A549 (cell line): ENCODE results near the gene H2BK1. TPM values are rescaled to one million over a fixed set of nuclear protein-coding genes. Genes with fewer than 3 reads are reported as not detected.

Source experiments
- ATAC-seq, 2 experiments: fragments of 200-7000 bp in 1 of 2; fragments of >200 bp in 1 of 2; cut with Nextera tagmentation in 1 of 2; cut with Tn5 transposase in 1 of 2; 3 replicates each; pipeline versions ENCODE4 v1.8.0 to v1.9.1; 2018 to 2020; ENCODE audit warnings: mild to moderate bottlenecking in 1 of 2, moderate library complexity in 1 of 2
- CTCF ChIA-PET: fragments of 300-600 bp; sonication (Branson Sonifier 250); formaldehyde crosslinking; extraction: SDS; loops from one replicate; lab custom pipeline; 2021; ENCODE audit warnings: antibody characterized with exemption, inconsistent platforms; lab: Yijun Ruan, JAX
- POLR2A ChIA-PET: fragments of 350-600 bp; formaldehyde crosslinking; extraction: SDS; loops from one replicate; lab custom pipeline; 2021; ENCODE audit warnings: antibody characterized with exemption, inconsistent platforms; lab: Yijun Ruan, JAX
- DNase-seq, 2 experiments: peaks; one replicate each; pipeline versions ENCODE4 v3.0.0 to v3.0.0-alpha.2; 2011 to 2016; ENCODE audit warnings: low read depth in 1 of 2, low spot score in 1 of 2
- FAIRE-seq: peaks from 2 replicates; lab custom pipeline; 2011; peaks lifted over from hg19 to GRCh38; lab: Jason Lieb, UNC
- H3K27ac ChIP-seq, 2 experiments: fragments of >200 bp; sonication (Bioruptor Twin); formaldehyde crosslinking; 3 replicates each; pipeline ENCODE4 v1.5.1; 2016 to 2017
- H3K4me1 ChIP-seq: fragments of >200 bp; sonication (Bioruptor Twin); formaldehyde crosslinking; 3 replicates; pipeline ENCODE4 v1.6.1; 2016
- H3K4me2 ChIP-seq: fragments of >200 bp; sonication (Bioruptor Twin); formaldehyde crosslinking; 3 replicates; pipeline ENCODE4 v1.6.1; 2016
- H3K4me3 ChIP-seq: fragments of >200 bp; sonication (Bioruptor Twin); formaldehyde crosslinking; 3 replicates; pipeline ENCODE4 v1.5.1; 2016
- H3K9me3 ChIP-seq: fragments of >200 bp; sonication (Bioruptor Twin); formaldehyde crosslinking; 3 replicates; pipeline ENCODE4 v1.6.1; 2016
- CBX2 ChIP-seq: fragments of 200-600 bp; sonication (generic); IDR thresholded peaks from 2 replicates; pipeline ENCODE4 v1.6.1; 2016; ENCODE audit warnings: low read depth, mild to moderate bottlenecking, borderline replicate concordance
- CHD2 ChIP-seq: fragments of 150-350 bp; IDR thresholded peaks from 2 replicates; pipeline ENCODE4 v1.6.1; 2014; ENCODE audit warnings: low read length; ENCODE audit not compliant: partially characterized antibody
- CHD4 ChIP-seq: fragments of 200-600 bp; sonication (generic); IDR thresholded peaks from 2 replicates; pipeline ENCODE4 v1.6.1; 2016; ENCODE audit warnings: antibody characterized with exemption, mild to moderate bottlenecking, borderline replicate concordance
- EHF ChIP-seq: fragments of 250-450 bp; sonication (Bioruptor Pico); IDR thresholded peaks from 2 replicates; pipeline ENCODE4 v1.5.0; 2020; ENCODE audit warnings: mild to moderate bottlenecking
- EHMT2 ChIP-seq: fragments of 200-600 bp; sonication (generic); IDR thresholded peaks from 2 replicates; pipeline ENCODE4 v1.6.1; 2016; ENCODE audit warnings: antibody characterized with exemption, low read depth, mild to moderate bottlenecking, moderate library complexity
- FOSB ChIP-seq: fragments of 250-450 bp; sonication (Bioruptor Pico); IDR thresholded peaks from 2 replicates; pipeline ENCODE4 v1.5.0; 2020; ENCODE audit warnings: mild to moderate bottlenecking, moderate library complexity
- FOSL2 ChIP-seq, 2 experiments: fragments of 450-650 bp in 1 of 2; fragments of >200 bp in 1 of 2; sonication (Bioruptor Twin) in 1 of 2; formaldehyde crosslinking; IDR thresholded peaks; 2 replicates each; pipeline versions ENCODE4 v1.5.0 to v1.6.1; 2016 to 2020; ENCODE audit warnings: mild to moderate bottlenecking in 1 of 2, moderate library complexity in 1 of 2
- HDAC2 ChIP-seq: fragments of 200-600 bp; sonication (generic); IDR thresholded peaks from 2 replicates; pipeline ENCODE4 v1.6.1; 2016
- HEYL ChIP-seq: fragments of 250-450 bp; sonication (Bioruptor Pico); IDR thresholded peaks from 2 replicates; pipeline ENCODE4 v1.8.0; 2021; ENCODE audit warnings: mild to moderate bottlenecking, moderate library complexity
- JUNB ChIP-seq: fragments of >200 bp; sonication (Bioruptor Twin); formaldehyde crosslinking; IDR thresholded peaks from 2 replicates; pipeline ENCODE4 v1.6.1; 2016
- KDM5A ChIP-seq: fragments of 200-600 bp; sonication (generic); IDR thresholded peaks from 2 replicates; pipeline ENCODE4 v1.6.1; 2016; ENCODE audit warnings: antibody characterized with exemption, mild to moderate bottlenecking
- MAFK ChIP-seq: fragments of 450-650 bp; IDR thresholded peaks from 2 replicates; pipeline ENCODE4 v1.6.1; 2014; ENCODE audit not compliant: partially characterized antibody
- NPAS2 ChIP-seq: fragments of 250-450 bp; sonication (Bioruptor Pico); IDR thresholded peaks from 2 replicates; pipeline ENCODE4 v1.8.0; 2022; ENCODE audit warnings: mild to moderate bottlenecking, moderate library complexity, borderline replicate concordance
- PHF8 ChIP-seq: fragments of 200-600 bp; sonication (generic); IDR thresholded peaks from 2 replicates; pipeline ENCODE4 v1.6.1; 2016; ENCODE audit warnings: low read depth, mild to moderate bottlenecking, antibody characterized with exemption, moderate library complexity, borderline replicate concordance
- RNF2 ChIP-seq: fragments of 200-600 bp; sonication (generic); IDR thresholded peaks from 2 replicates; pipeline ENCODE4 v1.6.1; 2016; ENCODE audit warnings: low read depth, mild to moderate bottlenecking, antibody characterized with exemption, moderate library complexity, borderline replicate concordance
- SMC3 ChIP-seq: fragments of >200 bp; sonication (Bioruptor Twin); formaldehyde crosslinking; IDR thresholded peaks from 3 replicates; pipeline ENCODE4 v1.6.1; 2018; ENCODE audit warnings: inconsistent platforms
- ZC3H11A ChIP-seq: fragments of 450-650 bp; IDR thresholded peaks from 2 replicates; pipeline ENCODE4 v1.6.1; 2014; ENCODE audit warnings: antibody characterized with exemption, mild to moderate bottlenecking
- ZFP36 ChIP-seq: fragments of 450-650 bp; IDR thresholded peaks from 2 replicates; pipeline ENCODE4 v1.6.1; 2014; ENCODE audit warnings: borderline replicate concordance; ENCODE audit not compliant: partially characterized antibody
- ZNF302 ChIP-seq: fragments of 250-450 bp; sonication (Bioruptor Pico); IDR thresholded peaks from 2 replicates; pipeline ENCODE4 v1.9.0; 2021; ENCODE audit warnings: inconsistent platforms, mild to moderate bottlenecking, moderate library complexity
- ZSCAN20 ChIP-seq: fragments of 250-450 bp; sonication (Bioruptor Pico); IDR thresholded peaks from 2 replicates; pipeline ENCODE4 v1.8.0; 2022; ENCODE audit warnings: mild to moderate bottlenecking, moderate library complexity
- WGBS: methylation state at CpG from one replicate; pipeline ENCODE4 v1.1.6; 2017; ENCODE audit errors: missing lambda C conversion rate; 5-methylcytosine and 5-hydroxymethylcytosine counted together
- polyA plus RNA-seq, 4 experiments: library from polyadenylated mRNA; depleted of rRNA in 3 of 4; stranded (reverse); fragments of >200 nt; fragmentation: RNase III in 1 of 4; extraction: RNeasy Plus Mini Kit Qiagen cat#74134 plus additional on column Dnase treatment in 1 of 4; gene quantifications; 2 replicates in 3 of 4; 3 replicates in 1 of 4; pipeline ENCODE4 v1.2.3, GENCODE V29; 2011 to 2017
- TF ChIP-seq, protein P1 (sequence below): fragments of 250-450 bp; sonication (Bioruptor Pico); IDR thresholded peaks from 2 replicates; pipeline ENCODE4 v1.5.0; 2021; ENCODE audit warnings: mild to moderate bottlenecking, moderate library complexity, borderline replicate concordance
- TF ChIP-seq, protein P2 (sequence below): IDR thresholded peaks from 2 replicates; pipeline ENCODE4 v1.6.1; 2012
- TF ChIP-seq, protein P3 (sequence below): fragments of >200 bp; sonication (Bioruptor Twin); formaldehyde crosslinking; IDR thresholded peaks from 2 replicates; pipeline ENCODE4 v1.6.1; 2016

Gene H2BK1
- polyA plus RNA-seq, 2 of the 4 experiments (the other 2 are of a cell fraction), result not detected

DNA sequence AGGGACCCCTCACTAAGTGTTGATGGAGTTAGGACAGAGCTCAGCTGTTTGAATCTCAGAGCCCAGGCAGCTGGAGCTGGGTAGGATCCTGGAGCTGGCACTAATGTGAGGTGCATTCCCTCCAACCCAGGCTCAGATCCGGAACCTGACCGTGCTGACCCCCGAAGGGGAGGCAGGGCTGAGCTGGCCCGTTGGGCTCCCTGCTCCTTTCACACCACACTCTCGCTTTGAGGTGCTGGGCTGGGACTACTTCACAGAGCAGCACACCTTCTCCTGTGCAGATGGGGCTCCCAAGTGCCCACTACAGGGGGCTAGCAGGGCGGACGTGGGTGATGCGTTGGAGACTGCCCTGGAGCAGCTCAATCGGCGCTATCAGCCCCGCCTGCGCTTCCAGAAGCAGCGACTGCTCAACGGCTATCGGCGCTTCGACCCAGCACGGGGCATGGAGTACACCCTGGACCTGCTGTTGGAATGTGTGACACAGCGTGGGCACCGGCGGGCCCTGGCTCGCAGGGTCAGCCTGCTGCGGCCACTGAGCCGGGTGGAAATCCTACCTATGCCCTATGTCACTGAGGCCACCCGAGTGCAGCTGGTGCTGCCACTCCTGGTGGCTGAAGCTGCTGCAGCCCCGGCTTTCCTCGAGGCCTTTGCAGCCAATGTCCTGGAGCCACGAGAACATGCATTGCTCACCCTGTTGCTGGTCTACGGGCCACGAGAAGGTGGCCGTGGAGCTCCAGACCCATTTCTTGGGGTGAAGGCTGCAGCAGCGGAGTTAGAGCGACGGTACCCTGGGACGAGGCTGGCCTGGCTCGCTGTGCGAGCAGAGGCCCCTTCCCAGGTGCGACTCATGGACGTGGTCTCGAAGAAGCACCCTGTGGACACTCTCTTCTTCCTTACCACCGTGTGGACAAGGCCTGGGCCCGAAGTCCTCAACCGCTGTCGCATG is 27.2 kb upstream of the H2BK1 start:
- H3K4me1 ChIP-seq, result peaks cover 23% of the 10 kb centered on the region; the same call in 2 of the 3 replicates
- H3K9me3 ChIP-seq, result no peaks in the 10 kb centered on the region
- POLR2A ChIA-PET, result no interaction called here
- TF ChIP-seq EHF (CRISPR knock-in tag) (no peak), ZC3H11A (no peak), FOSL2 (IDR thresholded peaks at IDR 0.05) (no peak), FOSL2 (CRISPR knock-in tag; IDR thresholded peaks at IDR 0.05) (no peak), SMC3 (no peak), ZSCAN20 (CRISPR knock-in tag) (no peak), JUNB (no peak), CHD4 (no peak), ZFP36 (no peak), HEYL (CRISPR knock-in tag) (no peak), KDM5A (no peak), ZNF302 (CRISPR knock-in tag) (no peak), MAFK (no peak), PHF8 (no peak)
- TF ChIP-seq, protein P1, sequence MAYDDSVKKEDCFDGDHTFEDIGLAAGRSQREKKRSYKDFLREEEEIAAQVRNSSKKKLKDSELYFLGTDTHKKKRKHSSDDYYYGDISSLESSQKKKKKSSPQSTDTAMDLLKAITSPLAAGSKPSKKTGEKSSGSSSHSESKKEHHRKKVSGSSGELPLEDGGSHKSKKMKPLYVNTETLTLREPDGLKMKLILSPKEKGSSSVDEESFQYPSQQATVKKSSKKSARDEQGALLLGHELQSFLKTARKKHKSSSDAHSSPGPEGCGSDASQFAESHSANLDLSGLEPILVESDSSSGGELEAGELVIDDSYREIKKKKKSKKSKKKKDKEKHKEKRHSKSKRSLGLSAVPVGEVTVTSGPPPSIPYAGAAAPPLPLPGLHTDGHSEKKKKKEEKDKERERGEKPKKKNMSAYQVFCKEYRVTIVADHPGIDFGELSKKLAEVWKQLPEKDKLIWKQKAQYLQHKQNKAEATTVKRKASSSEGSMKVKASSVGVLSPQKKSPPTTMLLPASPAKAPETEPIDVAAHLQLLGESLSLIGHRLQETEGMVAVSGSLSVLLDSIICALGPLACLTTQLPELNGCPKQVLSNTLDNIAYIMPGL (CRISPR knock-in tag), result no peak
- TF ChIP-seq, protein P2, sequence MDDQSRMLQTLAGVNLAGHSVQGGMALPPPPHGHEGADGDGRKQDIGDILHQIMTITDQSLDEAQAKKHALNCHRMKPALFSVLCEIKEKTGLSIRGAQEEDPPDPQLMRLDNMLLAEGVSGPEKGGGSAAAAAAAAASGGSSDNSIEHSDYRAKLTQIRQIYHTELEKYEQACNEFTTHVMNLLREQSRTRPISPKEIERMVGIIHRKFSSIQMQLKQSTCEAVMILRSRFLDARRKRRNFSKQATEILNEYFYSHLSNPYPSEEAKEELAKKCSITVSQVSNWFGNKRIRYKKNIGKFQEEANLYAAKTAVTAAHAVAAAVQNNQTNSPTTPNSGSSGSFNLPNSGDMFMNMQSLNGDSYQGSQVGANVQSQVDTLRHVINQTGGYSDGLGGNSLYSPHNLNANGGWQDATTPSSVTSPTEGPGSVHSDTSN, result no peak
- ATAC-seq (no peak), FAIRE-seq (no peak), DNase-seq (no peak)
- WGBS, result 95% methylated on average over 39 of the region's 44 CpGs
- no peak overlapping the region for H3K4me2 ChIP-seq
- H3K4me3 ChIP-seq, result no peak overlapping the region
- CTCF ChIA-PET, result interaction anchor here (0.9 to 6.5 kb wide), 10 partner anchors 7 to 114 kb away, joined by 3 to 69 read pairs (median 4); no protein-coding TSS in a partner anchor
- no peak overlapping the region for H3K27ac ChIP-seq

DNA sequence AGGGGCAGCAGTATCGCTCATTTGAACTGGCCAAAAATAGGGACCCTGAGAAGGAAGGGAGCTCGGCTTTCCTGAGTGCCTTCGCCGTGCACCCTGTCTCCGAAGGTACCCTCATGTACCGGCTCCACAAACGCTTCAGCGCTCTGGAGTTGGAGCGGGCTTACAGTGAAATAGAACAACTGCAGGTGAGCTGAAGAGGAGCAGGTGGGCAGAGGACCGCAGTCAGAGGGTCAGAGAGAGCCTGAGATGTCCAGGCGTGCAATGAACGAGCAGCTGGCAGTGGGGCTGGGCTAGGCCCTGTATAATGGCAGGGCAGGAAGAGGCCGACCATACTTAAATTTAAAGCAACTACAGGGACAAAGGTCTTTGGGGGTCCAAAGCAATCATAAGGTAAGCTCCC is 26.1 kb upstream of the H2BK1 start:
- ChIA-PET CTCF (interaction anchor here (0.6 to 6.5 kb wide), 11 partner anchors 8 to 696 kb away, joined by 3 to 69 read pairs (median 3); no protein-coding TSS in a partner anchor), POLR2A (no interaction called here)
- 94% methylated on average over 13 of the region's 13 CpGs for WGBS
- H3K4me3 ChIP-seq, result no peak overlapping the region
- H3K27ac ChIP-seq, result no peak overlapping the region
- DNase-seq (no peak), FAIRE-seq (no peak), ATAC-seq (no peak)
- no peak overlapping the region for H3K4me2 ChIP-seq
- H3K4me1 ChIP-seq, result peaks cover 28% of the 10 kb centered on the region; the same call in 2 of the 3 replicates
- TF ChIP-seq HDAC2 (no peak), FOSB (CRISPR knock-in tag) (no peak), EHMT2 (no peak), NPAS2 (CRISPR knock-in tag) (no peak), CHD2 (no peak), RNF2 (no peak), CBX2 (no peak)
- TF ChIP-seq, protein P3, sequence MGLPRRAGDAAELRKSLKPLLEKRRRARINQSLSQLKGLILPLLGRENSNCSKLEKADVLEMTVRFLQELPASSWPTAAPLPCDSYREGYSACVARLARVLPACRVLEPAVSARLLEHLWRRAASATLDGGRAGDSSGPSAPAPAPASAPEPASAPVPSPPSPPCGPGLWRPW, result no peak
- H3K9me3 ChIP-seq, result no peaks in the 10 kb centered on the region
